ENCODE data around the gene TUBB2B. TPM values are rescaled to one million over a fixed set of nuclear protein-coding genes. Genes with fewer than 3 reads are reported as not detected.
"Not testable (repeated sequence)": the region's sequence is repeated elsewhere in the genome, so short reads cannot be mapped to it uniquely, and the experiment has no call there.

The TUBB2B gene
- polyA plus RNA-seq, 4 donors = 113 to 146 (median 120) TPM

DNA sequence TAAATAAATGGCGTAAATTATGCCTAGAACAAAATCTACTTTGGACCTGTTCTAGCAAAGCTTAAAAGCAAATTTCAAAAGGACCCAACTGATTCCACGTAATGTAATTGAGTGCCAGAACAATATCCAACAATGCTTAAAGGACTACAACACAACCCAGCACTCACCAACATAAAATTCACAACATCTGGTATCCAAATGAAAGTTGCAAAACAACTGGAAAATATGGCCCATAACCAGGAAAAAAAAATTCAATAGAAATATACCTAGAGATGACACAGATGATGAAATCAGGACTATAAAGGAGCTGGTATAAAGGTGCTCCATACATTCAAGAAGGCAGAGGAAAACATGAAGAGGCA, 14.1 kb downstream of the TUBB2B start:
- DNase-seq (ENCODE audit: low read depth in 4 of 4, low spot score in 2 of 4) = no peak

- DNase-seq (ENCODE audit: low read depth in 4 of 4, low spot score in 2 of 4) = no peak
Measured at GRCh38 chr6:3212261-3212660, 15.2 kb downstream of the TUBB2B start.

DNA sequence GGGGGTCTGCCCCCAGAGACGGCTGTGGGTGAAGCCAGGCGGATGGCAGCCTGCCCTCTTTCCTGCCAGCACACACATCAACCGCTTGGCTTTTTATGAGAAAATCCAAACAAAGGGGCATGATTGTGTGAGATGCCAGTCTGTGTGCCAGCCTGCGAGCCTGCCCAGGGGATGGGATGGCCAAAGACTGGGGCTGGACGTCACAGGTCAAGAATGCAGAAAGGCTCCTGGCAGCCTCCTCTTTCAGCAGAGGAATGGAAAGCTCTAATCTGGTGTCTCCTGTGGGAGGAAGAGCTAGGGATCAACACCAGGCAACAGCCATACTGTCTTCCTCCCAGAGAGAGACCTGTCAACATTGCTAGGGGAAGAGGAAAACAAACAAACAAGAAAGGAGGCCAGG, 15.8 kb downstream of the TUBB2B start:
- DNase-seq (ENCODE audit: low read depth in 4 of 4, low spot score in 2 of 4) = no peak

DNA sequence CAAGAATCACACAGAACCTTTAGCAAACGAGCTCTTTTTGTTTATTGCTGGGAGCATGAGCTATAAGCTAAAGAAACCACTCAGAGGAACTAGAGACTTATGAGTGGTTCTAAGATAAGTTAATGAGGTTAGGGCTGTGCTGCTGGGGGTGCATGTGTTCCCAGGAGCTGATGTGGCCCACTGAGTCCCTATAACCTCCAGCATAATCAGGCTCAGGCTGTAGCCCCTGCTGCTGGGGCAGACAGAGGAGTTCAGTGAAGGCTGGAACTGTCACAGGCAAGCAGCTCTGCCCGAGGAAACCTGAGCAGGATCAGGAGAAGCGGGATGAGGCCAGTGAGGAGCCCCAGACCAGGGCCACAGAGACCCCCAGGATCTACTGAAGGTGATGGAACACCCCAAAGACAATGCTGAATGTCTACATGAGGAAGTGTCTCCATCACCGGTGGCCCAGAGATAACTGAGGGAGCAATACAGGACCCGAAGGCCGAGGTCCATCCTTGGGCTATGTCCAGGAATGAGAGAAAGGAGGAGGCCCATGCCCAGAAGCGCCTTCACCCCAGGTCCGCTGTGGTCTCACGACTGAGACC, 17.3 kb downstream of the TUBB2B start:
- DNase-seq (ENCODE audit: low read depth in 4 of 4, low spot score in 2 of 4) = no peak

- DNase-seq (ENCODE audit: low read depth in 4 of 4, low spot score in 2 of 4) = no peak
Measured at GRCh38 chr6:3209114-3210023, 18.1 kb downstream of the TUBB2B start.

GRCh38 chr6:3208775-3209113, 18.7 kb downstream of the TUBB2B start:
- no peak for DNase-seq (ENCODE audit: low read depth in 4 of 4, low spot score in 2 of 4)

GRCh38 chr6:3208098-3208774, 19.2 kb downstream of the TUBB2B start:
- no peak for DNase-seq (ENCODE audit: low read depth in 4 of 4, low spot score in 2 of 4)

GRCh38 chr6:3206339-3207015, 21.0 kb downstream of the TUBB2B start:
- DNase-seq (ENCODE audit: low read depth in 4 of 4, low spot score in 2 of 4) = no peak

DNA sequence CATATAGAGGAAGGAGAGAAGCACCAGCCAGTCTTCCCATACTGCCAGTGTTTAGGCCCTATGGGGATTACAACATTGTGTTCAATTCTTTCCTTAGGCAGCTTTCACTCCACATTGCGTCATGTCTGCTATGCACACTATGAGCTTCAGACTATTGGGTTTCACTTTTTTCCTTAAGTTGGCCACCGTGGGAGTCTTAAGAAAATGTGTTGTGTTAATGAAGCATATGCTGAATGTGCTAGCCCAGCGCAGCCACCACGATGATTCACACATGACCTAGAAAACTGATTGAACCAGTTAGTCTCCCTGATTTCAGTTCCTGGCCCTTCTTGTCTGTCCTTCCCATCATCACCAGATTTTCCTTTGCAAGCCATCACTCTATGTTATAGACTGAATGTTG, 21.5 kb downstream of the TUBB2B start:
- no peak for DNase-seq (ENCODE audit: low read depth in 4 of 4, low spot score in 2 of 4)

DNA sequence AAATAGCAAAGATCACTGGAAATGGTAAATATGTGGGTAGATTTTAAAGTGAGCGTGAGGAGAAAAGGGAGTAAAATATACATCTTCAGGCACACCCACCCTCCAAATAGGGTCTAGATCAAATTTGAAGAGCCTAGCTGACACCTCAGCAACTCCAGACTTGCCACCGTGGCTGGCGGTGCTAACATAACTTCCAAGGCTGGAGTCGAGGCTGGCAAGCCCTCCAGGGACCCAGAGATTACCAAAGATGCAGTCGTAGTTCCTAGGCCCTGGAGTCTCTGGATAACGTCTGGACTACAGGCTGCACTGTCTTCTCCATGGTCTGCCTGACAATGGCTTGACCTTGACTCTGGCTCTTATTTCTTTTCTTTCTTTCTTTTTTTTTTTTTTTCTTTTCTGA, 22.5 kb downstream of the TUBB2B start:
- DNase-seq (ENCODE audit: low read depth in 4 of 4, low spot score in 2 of 4) = no peak

DNA sequence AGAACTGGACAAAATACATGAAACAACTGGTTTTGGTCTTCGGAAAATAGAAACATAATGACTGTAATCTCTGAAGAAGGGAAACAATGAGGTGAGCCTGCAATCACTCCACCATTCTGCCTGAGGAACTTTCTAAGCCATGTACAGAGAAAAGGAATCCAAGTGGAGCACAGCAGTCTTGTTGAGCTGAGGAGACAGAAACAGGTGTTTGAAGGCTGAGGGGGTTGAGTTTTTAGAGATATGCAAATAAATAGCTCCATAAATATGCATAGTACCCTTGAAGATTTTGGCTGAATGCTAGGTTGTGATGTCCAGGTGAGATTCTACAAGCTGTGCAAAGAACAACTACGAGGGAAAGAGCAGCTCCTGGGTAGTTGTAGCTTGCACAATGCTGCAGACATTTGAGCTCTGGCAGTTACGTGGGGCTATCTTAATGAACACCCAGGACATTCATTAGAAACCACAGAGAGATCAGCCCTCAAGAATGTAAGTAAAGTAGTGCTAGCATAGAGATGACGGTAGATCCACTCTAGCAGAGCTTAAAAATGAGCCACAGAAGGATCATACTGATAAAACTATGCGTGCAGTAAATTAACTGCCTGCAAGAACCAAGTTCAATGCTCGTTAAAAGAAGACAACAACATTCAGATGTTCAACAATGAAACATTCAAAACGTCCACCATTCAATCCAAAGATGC, 24.3 kb downstream of the TUBB2B start:
- no peak for DNase-seq (ENCODE audit: low read depth in 4 of 4, low spot score in 2 of 4)

DNA sequence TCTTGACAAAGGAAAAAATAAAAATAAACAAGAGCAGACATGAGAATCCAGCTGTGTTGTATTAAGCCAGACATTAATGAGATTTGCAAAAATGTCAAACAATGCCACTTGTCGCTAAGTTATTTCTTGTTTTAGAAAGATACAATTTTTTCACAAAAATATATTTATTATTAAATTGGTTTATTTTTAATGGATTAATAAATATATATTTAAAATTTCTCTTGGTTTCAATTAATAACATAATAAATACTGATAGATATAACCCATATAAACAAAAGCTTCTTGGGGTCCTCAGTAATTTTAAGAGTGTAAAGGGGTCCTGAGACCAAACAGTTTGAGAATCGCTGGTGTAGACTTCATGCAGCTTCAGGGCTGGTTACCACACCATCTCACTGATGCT, 26.1 kb downstream of the TUBB2B start:
- DNase-seq (ENCODE audit: low read depth in 4 of 4, low spot score in 2 of 4) = no peak

DNA sequence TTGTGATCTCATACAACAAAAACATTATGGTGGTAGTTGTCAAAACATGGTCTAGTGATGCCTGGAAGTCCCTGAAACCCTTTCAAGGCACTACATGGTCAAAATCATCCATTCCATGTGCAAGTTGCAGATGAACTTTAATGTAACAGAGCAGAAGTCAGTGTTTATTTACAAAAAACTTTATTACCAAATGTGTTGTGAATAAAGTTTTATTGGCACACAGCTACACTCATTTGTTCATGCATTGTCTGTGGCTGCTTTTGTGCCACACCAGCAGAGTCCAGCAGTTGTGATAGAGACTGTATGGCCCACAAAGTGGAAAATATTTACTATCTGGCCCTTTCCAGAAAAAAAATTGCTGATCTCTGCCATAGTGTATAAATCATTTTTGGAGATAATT, 26.8 kb downstream of the TUBB2B start:
- no peak for DNase-seq (ENCODE audit: low read depth in 4 of 4, low spot score in 2 of 4)

DNA sequence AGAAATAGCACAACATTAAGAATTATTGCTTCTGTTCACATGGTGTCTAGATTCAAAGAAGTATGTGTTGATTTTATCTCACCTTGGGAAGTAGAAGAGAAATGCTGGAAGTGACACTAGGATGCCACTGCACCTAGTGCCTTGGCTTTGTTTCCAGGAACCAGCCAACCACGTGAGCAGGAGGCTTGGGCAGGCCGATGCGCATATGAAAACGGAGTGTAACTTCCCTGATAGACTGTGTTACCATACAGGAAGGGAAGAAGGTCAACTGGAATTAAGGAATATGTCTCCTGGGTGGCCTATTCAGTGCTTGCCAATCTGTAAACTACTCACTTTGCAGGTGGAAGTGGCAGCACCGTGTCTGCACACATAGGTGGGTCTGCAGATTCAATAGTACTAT, 28.1 kb downstream of the TUBB2B start:
- DNase-seq (ENCODE audit: low read depth in 4 of 4, low spot score in 2 of 4) = no peak

DNA sequence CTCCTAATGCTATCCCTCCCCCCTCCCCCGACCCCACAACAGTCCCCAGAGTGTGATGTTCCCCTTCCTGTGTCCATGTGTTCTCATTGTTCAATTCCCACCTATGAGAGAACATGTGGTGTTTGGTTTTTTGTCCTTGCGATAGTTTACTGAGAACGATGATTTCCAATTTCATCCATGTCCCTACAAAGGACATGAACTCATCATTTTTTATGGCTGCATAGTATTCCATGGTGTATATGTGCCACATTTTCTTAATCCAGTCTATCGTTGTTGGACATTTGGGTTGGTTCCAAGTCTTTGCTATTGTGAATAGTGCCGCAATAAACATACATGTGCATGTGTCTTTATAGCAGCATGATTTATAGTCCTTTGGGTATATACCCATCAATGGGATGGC, 29.7 kb downstream of the TUBB2B start:
- not testable (repeated sequence) for DNase-seq (ENCODE audit: low read depth in 4 of 4, low spot score in 2 of 4)

DNA sequence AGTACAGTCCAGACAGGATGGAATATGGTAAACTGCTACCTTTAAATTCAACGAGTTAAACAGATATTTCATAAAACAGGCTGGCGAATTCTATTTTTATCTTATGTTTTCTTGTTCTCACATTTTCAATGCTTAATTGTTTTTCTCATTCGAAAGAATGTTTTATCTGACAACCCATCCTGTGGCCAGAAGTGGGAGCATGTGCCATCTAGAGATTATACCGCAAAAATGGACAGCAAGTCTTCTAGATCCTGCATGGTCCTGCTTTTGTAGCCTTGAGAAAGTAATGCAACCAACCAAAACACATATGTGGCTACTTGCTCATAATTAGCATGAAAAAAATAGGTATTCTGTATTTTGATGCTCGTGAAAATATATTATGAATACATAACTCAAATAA, 30.7 kb downstream of the TUBB2B start:
- DNase-seq (ENCODE audit: low read depth in 4 of 4, low spot score in 2 of 4) = no peak

DNA sequence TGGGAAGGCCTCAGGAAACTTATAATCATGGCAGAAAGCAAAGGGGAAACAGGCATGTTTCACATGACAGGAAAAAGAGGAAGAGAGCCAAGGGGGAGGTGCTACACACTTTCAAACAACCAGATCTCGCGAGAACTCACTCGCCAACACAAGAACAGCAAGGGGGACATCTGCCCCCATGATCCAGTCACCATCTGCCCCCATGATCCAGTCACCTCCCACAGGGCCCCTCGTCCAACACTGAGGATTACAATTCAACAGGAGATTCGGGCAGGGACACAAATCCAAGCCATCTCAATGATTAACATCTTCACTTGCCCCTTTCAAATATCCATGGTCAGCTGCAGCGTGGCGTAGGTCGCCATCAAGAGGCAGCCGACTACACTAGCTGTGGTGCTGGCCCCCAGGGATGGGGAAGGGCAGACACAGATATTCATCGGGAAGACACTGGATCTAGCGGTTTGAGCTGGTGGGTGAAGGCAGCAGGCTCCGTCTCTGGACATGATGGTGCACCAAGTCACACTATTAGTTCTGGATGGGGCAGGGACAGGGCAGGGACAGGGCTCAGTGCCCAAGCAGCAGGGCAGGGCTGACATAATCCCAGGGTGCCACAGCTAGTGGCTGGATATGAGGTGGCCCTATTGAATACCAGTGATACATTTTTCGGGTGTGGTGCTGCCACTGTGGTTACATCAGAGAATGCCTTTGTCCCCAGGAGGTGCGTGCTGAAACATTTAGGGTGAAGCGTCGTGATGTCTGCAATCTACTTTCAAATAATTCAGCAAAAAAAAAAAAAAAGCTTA, 31.6 kb downstream of the TUBB2B start:
- no peak for DNase-seq (ENCODE audit: low read depth in 4 of 4, low spot score in 2 of 4)

DNA sequence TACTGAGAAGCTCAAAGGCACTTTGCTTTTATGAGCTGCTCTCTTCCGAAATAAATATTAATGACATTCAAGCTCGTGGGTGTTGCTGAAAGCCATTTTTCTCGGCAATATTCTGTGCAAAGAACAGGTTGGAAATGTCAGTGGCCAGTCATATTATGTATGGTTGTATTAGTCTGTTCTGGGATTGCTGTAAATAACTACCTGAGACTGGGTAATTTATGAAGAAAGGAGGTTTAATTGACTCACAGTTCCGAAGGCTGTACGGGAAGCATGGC, 32.1 kb downstream of the TUBB2B start:
- DNase-seq (ENCODE audit: low read depth in 4 of 4, low spot score in 2 of 4) = no peak

- DNase-seq (ENCODE audit: low read depth in 4 of 4, low spot score in 2 of 4) = no peak
Measured at GRCh38 chr6:3194535-3195419, 32.7 kb downstream of the TUBB2B start.
